ENCODE results near the gene SNCA. TPM values are rescaled to one million over a fixed set of nuclear protein-coding genes. Genes with fewer than 3 reads are reported as not detected.
A peak's percentile ranks its signal among the peaks of the same experiment; 100 is the strongest.

The SNCA gene
- total RNA-seq, 1 donor: 0.72 TPM

DNA sequence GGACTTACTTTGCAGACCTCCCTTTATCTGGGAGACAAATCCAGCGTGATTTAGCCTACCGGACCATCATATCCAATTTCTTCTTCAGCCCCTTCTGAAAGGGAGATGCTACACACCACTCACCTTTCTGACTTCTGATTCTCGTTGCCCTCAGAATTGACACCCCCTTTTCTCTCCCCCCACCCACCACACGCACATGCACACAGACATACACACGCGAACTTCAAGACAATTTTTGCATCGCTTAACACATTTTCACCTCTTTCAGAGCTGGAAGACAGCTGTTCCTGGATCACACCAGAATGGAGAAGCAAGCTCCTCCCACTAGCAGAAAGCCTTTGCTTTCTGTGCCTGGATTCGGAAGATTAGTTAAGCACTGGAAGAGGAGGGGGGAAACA lies 1.0 kb upstream of the SNCA start:
- H3K9me3 ChIP-seq (ENCODE audit: low read depth, low read length): no peaks in the 10 kb centered on the region
- H3K79me2 ChIP-seq (ENCODE audit: insufficient read depth, low read length): no peaks in the 10 kb centered on the region
- no peak overlapping the region for H2AFZ ChIP-seq (ENCODE audit: low read length)
- H3K27me3 ChIP-seq (ENCODE audit: insufficient read depth, low read length): peaks cover 50% of the 10 kb centered on the region
- H3K4me2 ChIP-seq (ENCODE audit: insufficient read depth, low read length): peak overlapping the region; percentile 66
- TF ChIP-seq, protein P1, sequence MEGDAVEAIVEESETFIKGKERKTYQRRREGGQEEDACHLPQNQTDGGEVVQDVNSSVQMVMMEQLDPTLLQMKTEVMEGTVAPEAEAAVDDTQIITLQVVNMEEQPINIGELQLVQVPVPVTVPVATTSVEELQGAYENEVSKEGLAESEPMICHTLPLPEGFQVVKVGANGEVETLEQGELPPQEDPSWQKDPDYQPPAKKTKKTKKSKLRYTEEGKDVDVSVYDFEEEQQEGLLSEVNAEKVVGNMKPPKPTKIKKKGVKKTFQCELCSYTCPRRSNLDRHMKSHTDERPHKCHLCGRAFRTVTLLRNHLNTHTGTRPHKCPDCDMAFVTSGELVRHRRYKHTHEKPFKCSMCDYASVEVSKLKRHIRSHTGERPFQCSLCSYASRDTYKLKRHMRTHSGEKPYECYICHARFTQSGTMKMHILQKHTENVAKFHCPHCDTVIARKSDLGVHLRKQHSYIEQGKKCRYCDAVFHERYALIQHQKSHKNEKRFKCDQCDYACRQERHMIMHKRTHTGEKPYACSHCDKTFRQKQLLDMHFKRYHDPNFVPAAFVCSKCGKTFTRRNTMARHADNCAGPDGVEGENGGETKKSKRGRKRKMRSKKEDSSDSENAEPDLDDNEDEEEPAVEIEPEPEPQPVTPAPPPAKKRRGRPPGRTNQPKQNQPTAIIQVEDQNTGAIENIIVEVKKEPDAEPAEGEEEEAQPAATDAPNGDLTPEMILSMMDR (IDR thresholded peaks at IDR 0.05; ENCODE audit: extremely low read depth, low read depth, low read length): no peak
- H4K20me1 ChIP-seq (ENCODE audit: insufficient read depth, low read length): no peaks in the 10 kb centered on the region
- no peaks in the 10 kb centered on the region for H3K4me1 ChIP-seq (ENCODE audit: insufficient read depth, low read length)
- H3K36me3 ChIP-seq (ENCODE audit: insufficient read depth, low read length): no peaks in the 10 kb centered on the region
- DNase-seq (ENCODE audit: insufficient read length, low spot score, missing footprints): no peak
- H3K27ac ChIP-seq (ENCODE audit: low read depth, low read length): no peak overlapping the region
- no peak overlapping the region for H3K4me3 ChIP-seq (ENCODE audit: insufficient read depth, low read length)

DNA sequence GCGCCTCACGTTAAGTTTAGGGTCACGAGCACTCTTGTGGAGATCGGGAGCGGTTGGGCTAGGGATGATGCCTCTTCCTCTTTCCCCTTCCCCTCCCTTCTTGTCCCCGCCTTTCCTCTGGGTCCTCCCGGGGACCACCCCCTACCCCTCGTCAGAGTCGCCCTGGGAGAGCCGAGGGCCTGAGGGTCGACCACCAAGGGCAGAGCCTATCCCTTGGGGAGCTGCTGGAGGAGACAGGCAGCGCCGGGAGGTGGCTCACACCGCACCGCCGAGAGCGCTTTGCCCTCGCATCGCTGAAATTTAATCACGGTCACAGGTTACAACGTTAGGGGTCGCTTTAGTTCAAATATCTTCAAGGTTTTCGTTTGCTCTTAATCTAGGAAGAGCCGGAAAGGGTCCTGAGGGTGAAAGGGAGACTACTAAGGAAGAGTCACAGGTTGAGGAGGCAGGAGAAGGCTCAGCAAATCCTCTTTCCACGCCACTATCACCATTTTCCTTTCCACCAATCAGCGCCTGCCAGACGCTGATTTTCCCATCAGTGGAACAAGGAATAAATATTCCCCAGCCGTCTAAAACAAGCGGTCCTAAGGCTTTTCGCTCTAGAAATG lies 528 bp upstream of the SNCA start:
- no peak for DNase-seq (ENCODE audit: insufficient read length, low spot score, missing footprints)
- Histone ChIP-seq H3K36me3 (ENCODE audit: insufficient read depth, low read length) (no peaks in the 10 kb centered on the region), H3K4me1 (ENCODE audit: insufficient read depth, low read length) (no peaks in the 10 kb centered on the region), H3K27me3 (ENCODE audit: insufficient read depth, low read length) (peaks cover 50% of the 10 kb centered on the region), H3K27ac (ENCODE audit: low read depth, low read length) (no peak overlapping the region), H3K4me3 (ENCODE audit: insufficient read depth, low read length) (peak overlapping the region; percentile 58), H2AFZ (ENCODE audit: low read length) (peak overlapping the region; percentile 77), H4K20me1 (ENCODE audit: insufficient read depth, low read length) (no peaks in the 10 kb centered on the region), H3K9me3 (ENCODE audit: low read depth, low read length) (no peaks in the 10 kb centered on the region), H3K4me2 (ENCODE audit: insufficient read depth, low read length) (peak overlapping the region; percentile 66), H3K79me2 (ENCODE audit: insufficient read depth, low read length) (no peaks in the 10 kb centered on the region)
- TF ChIP-seq, protein P1 (IDR thresholded peaks at IDR 0.05; ENCODE audit: extremely low read depth, low read depth, low read length): no peak

DNA sequence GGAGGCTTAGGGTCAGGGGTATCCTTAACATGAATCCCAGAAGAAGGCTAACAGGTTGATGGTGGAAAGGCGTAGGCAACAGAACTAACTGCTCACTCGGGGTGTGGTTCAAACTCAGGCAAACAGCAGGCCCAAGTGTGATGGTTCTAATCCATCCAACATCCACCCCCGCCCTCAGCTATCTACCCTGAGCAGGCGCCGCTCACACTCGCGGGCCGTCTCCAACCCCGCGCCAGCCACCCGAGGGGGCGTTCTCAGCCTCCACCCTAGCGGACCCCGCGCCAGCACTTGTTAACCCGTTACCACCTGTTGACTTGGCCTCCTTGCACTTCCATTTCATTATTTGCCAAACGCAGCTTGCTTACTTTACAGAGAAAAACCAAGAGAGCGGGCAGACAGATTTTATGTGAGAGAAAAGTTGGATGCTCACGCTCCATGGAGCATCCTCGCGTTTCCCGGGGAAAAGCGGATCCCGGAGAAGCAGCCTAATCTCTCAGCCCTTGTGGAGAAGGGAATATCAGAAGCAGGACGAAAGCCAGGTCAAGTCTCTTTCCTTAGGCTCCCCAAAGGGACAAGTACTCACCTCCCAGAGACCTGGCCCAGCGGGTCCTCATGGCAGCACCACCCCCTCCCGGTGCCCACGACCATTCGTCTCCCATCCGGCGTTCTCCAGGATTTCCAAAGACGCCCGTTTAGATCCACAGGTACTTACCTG lies 773 bp downstream of the SNCA start:
- H3K4me2 ChIP-seq (ENCODE audit: insufficient read depth, low read length): no peak overlapping the region

DNA sequence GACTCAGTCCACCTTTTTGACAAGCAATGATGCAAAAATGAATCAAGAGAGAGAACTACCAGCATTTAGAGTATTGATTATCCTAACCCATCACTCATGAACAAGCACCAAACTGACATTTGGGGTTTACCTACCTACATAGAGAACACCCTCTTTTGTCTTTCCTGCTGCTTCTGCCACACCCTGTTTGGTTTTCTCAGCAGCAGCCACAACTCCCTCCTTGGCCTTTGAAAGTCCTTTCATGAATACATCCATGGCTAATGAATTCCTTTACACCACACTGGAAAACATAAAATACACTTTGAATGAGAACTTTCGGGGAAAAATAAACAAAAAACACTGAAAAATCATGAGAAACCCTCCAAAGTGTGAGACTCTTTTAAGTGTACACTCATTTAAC lies 1.5 kb downstream of the SNCA start:
- TF ChIP-seq, protein P1 (IDR thresholded peaks at IDR 0.05; ENCODE audit: extremely low read depth, low read depth, low read length): no peak
- Histone ChIP-seq H3K27me3 (ENCODE audit: insufficient read depth, low read length) (peaks cover 50% of the 10 kb centered on the region), H2AFZ (ENCODE audit: low read length) (no peak overlapping the region), H3K27ac (ENCODE audit: low read depth, low read length) (no peak overlapping the region), H3K36me3 (ENCODE audit: insufficient read depth, low read length) (no peaks in the 10 kb centered on the region), H4K20me1 (ENCODE audit: insufficient read depth, low read length) (no peaks in the 10 kb centered on the region), H3K9me3 (ENCODE audit: low read depth, low read length) (no peaks in the 10 kb centered on the region), H3K4me1 (ENCODE audit: insufficient read depth, low read length) (no peaks in the 10 kb centered on the region), H3K79me2 (ENCODE audit: insufficient read depth, low read length) (no peaks in the 10 kb centered on the region), H3K4me2 (ENCODE audit: insufficient read depth, low read length) (no peak overlapping the region), H3K4me3 (ENCODE audit: insufficient read depth, low read length) (no peak overlapping the region)
- DNase-seq (ENCODE audit: insufficient read length, low spot score, missing footprints): no peak

More for the DNA sequence above, 773 bp downstream of the SNCA start:
- Histone ChIP-seq H4K20me1 (ENCODE audit: insufficient read depth, low read length) (no peaks in the 10 kb centered on the region), H3K4me3 (ENCODE audit: insufficient read depth, low read length) (no peak overlapping the region), H3K27me3 (ENCODE audit: insufficient read depth, low read length) (peaks cover 50% of the 10 kb centered on the region), H3K27ac (ENCODE audit: low read depth, low read length) (no peak overlapping the region), H3K4me1 (ENCODE audit: insufficient read depth, low read length) (no peaks in the 10 kb centered on the region), H3K79me2 (ENCODE audit: insufficient read depth, low read length) (no peaks in the 10 kb centered on the region), H3K9me3 (ENCODE audit: low read depth, low read length) (no peaks in the 10 kb centered on the region), H3K36me3 (ENCODE audit: insufficient read depth, low read length) (no peaks in the 10 kb centered on the region), H2AFZ (ENCODE audit: low read length) (no peak overlapping the region)
- DNase-seq (ENCODE audit: insufficient read length, low spot score, missing footprints): no peak
- TF ChIP-seq, protein P1 (IDR thresholded peaks at IDR 0.05; ENCODE audit: extremely low read depth, low read depth, low read length): no peak
